Neural cell (in vitro differentiated cells): ENCODE measurements around the gene TBC1D5. TPM values are rescaled to one million over a fixed set of nuclear protein-coding genes. Genes with fewer than 3 reads are reported as not detected.
A peak's percentile ranks its signal among the peaks of the same experiment; 100 is the strongest.
"Not testable (repeated sequence)": the region's sequence is repeated elsewhere in the genome, so short reads cannot be mapped to it uniquely, and the experiment has no call there.

Experiments used
- H2AFZ ChIP-seq: fragments of 200-600, 300-800 bp; sonication (generic), shearing (Covaris generic); 2 replicates; pipeline ENCODE4 v1.6.0; 2014; ENCODE audit warnings: low read depth, mild to moderate bottlenecking, antibody characterized with exemption, low read length, moderate library complexity
- H3F3A ChIP-seq: fragments of 200-600 bp; shearing (Covaris generic); 2 replicates; pipeline ENCODE4 v1.6.1; 2016; ENCODE audit warnings: mild to moderate bottlenecking, moderate library complexity, mixed read lengths, antibody characterized with exemption, low read length; ENCODE audit not compliant: insufficient read depth, poor library complexity, severe bottlenecking
- H3K27ac ChIP-seq: fragments of 200-600, 300-800 bp; sonication (generic), shearing (Covaris generic); 2 replicates; pipeline ENCODE4 v1.5.1; 2014; ENCODE audit warnings: mild to moderate bottlenecking, low read length, moderate library complexity
- H3K27me3 ChIP-seq: fragments of 300-800, 200-600 bp; sonication (generic), shearing (Covaris generic); 2 replicates; pipeline ENCODE4 v1.6.0; 2014; ENCODE audit warnings: mild to moderate bottlenecking, low read depth, low read length, moderate library complexity; ENCODE audit not compliant: insufficient read depth
- H3K36me3 ChIP-seq: fragments of 300-800, 200-600 bp; sonication (generic), shearing (Covaris generic); 2 replicates; pipeline ENCODE4 v1.5.1; 2014; ENCODE audit warnings: mild to moderate bottlenecking, antibody characterized with exemption, low read length, moderate library complexity; ENCODE audit not compliant: insufficient read depth
- H3K4me2 ChIP-seq: fragments of 300-800, 200-600 bp; sonication (generic), shearing (Covaris generic); 2 replicates; pipeline ENCODE4 v1.6.0; 2014; ENCODE audit warnings: mild to moderate bottlenecking, low read length
- H3K4me3 ChIP-seq: fragments of 300-800, 200-600 bp; sonication (generic), shearing (Covaris generic); 2 replicates; pipeline ENCODE4 v1.5.1; 2014; ENCODE audit warnings: mild to moderate bottlenecking, low read length, moderate library complexity
- H3K79me2 ChIP-seq: fragments of 200-600 bp; shearing (Covaris generic); replicated peaks from 2 replicates; pipeline ENCODE4 v1.6.0; 2014; ENCODE audit warnings: mild to moderate bottlenecking, low read length, moderate library complexity; ENCODE audit not compliant: insufficient read depth
- H3K9ac ChIP-seq: fragments of 300-800, 200-600 bp; sonication (generic), shearing (Covaris generic); 2 replicates; pipeline ENCODE4 v1.6.1; 2016; ENCODE audit warnings: mild to moderate bottlenecking, low read length, mixed read lengths
- H3K9me2 ChIP-seq: fragments of 200-600 bp; shearing (Covaris generic); 2 replicates; pipeline ENCODE4 v1.6.1; 2016; ENCODE audit warnings: mild to moderate bottlenecking, low read length, mixed read lengths; ENCODE audit not compliant: insufficient read depth
- H3K9me3 ChIP-seq: fragments of 200-600, 300-800 bp; sonication (generic), shearing (Covaris generic); 2 replicates; pipeline ENCODE4 v1.6.1; 2016; ENCODE audit warnings: mild to moderate bottlenecking, mixed run types, low read length, moderate library complexity, mixed read lengths
- H4K20me1 ChIP-seq: fragments of 200-600 bp; shearing (Covaris generic); 2 replicates; pipeline ENCODE4 v1.6.1; 2016; ENCODE audit warnings: mild to moderate bottlenecking, mixed run types; ENCODE audit not compliant: insufficient read depth
- CTCF ChIP-seq: fragments of 450-650 bp; IDR thresholded peaks from 2 replicates; pipeline ENCODE4 v1.5.1; 2014; ENCODE audit warnings: antibody characterized with exemption, mild to moderate bottlenecking, moderate library complexity; ENCODE audit not compliant: poor library complexity, severe bottlenecking
- EP300 ChIP-seq: fragments of 450-650 bp; conservative IDR thresholded peaks from 2 replicates; pipeline ENCODE4 v1.6.1; 2014; ENCODE audit warnings: antibody characterized with exemption, mild to moderate bottlenecking, moderate library complexity; ENCODE audit not compliant: poor library complexity, severe bottlenecking
- EZH2 ChIP-seq: fragments of 200-600, 300-800 bp; shearing (Covaris generic), sonication (generic); IDR thresholded peaks from 2 replicates; pipeline ENCODE4 v1.6.1; 2014; ENCODE audit warnings: antibody characterized with exemption, low read length, borderline replicate concordance, mild to moderate bottlenecking; ENCODE audit not compliant: insufficient read depth, poor library complexity, severe bottlenecking
- MXI1 ChIP-seq: fragments of 450-650 bp; conservative IDR thresholded peaks from 2 replicates; pipeline ENCODE4 v1.6.1; 2014; ENCODE audit warnings: antibody characterized with exemption, mild to moderate bottlenecking; ENCODE audit not compliant: poor library complexity, severe bottlenecking
- POLR2AphosphoS5 ChIP-seq: IDR thresholded peaks from 2 replicates; pipeline ENCODE4 v1.6.1; 2012
- RAD21 ChIP-seq: fragments of 450-650 bp; conservative IDR thresholded peaks from 2 replicates; pipeline ENCODE4 v1.6.1; 2014; ENCODE audit warnings: antibody characterized with exemption, mild to moderate bottlenecking, moderate library complexity
- REST ChIP-seq: IDR thresholded peaks from 2 replicates; pipeline ENCODE4 v1.6.1; 2012; ENCODE audit warnings: borderline replicate concordance
- SMC3 ChIP-seq: fragments of 450-650 bp; conservative IDR thresholded peaks from 2 replicates; pipeline ENCODE4 v1.6.1; 2014; ENCODE audit warnings: antibody characterized with exemption, mild to moderate bottlenecking, moderate library complexity; ENCODE audit not compliant: poor library complexity
- TAF1 ChIP-seq: IDR thresholded peaks from 2 replicates; pipeline ENCODE4 v1.6.1; 2012; ENCODE audit warnings: low read depth
- polyA plus RNA-seq: library from polyadenylated mRNA; depleted of rRNA; stranded (reverse); fragments of >200 nt; gene quantifications from 2 replicates; pipeline ENCODE4 v1.2.3, GENCODE V29; 2014

The TBC1D5 gene
- polyA plus RNA-seq, 1 donor from 2014 or later, result 28.3 TPM

- H3K27me3 ChIP-seq, H4K20me1 ChIP-seq, H3K4me2 ChIP-seq, H3K9me3 ChIP-seq, H3K36me3 ChIP-seq, H3F3A ChIP-seq, H3K9me2 ChIP-seq, H3K9ac ChIP-seq, H3K27ac ChIP-seq, H2AFZ ChIP-seq, H3K4me3 ChIP-seq, H3K79me2 ChIP-seq: not testable (repeated sequence)
These were observed 93.6 kb downstream of the TBC1D5 start for GRCh38 chr3:17648630-17649355.

- Histone ChIP-seq H3K27me3 (no peaks in the 10 kb centered on the region), H4K20me1 (no peaks in the 10 kb centered on the region), H3F3A (no peaks in the 10 kb centered on the region), H3K4me3 (no peak overlapping the region), H3K79me2 (no peaks in the 10 kb centered on the region), H2AFZ (no peak overlapping the region), H3K9me2 (no peaks in the 10 kb centered on the region), H3K9ac (no peak overlapping the region), H3K4me2 (no peak overlapping the region), H3K36me3 (no peaks in the 10 kb centered on the region), H3K9me3 (no peaks in the 10 kb centered on the region), H3K27ac (no peak overlapping the region)
- TF ChIP-seq RAD21 (peak; percentile 56), MXI1 (no peak), REST (no peak), EZH2 (no peak), POLR2AphosphoS5 (no peak), EP300 (no peak), TAF1 (no peak), CTCF (peak; percentile 64), SMC3 (peak; percentile 56)
These were observed 97.2 kb downstream of the TBC1D5 start for GRCh38 chr3:17645074-17645698.
